Lower lobe of right lung (tissue), 2 donors: ENCODE data around the gene TXNL4B. TPM values are rescaled to one million over a fixed set of nuclear protein-coding genes. Genes with fewer than 3 reads are reported as not detected.
A peak's percentile ranks its signal among the peaks of the same experiment; 100 is the strongest.

Experiments used
- ATAC-seq, 2 donors: fragments of 200-7000 bp; cut with Tn5 transposase; one replicate each; pipeline ENCODE4 v1.9.1; 2020 to 2022; ENCODE audit warnings: mild to moderate bottlenecking in 2 of 2, moderate library complexity in 2 of 2
- DNase-seq: peaks from one replicate; pipeline ENCODE4 v3.0.0-alpha.2; 2020
- H3K27ac ChIP-seq: fragments of 200-600 bp; one replicate; pipeline ENCODE4 v1.8.0; 2022
- H3K27me3 ChIP-seq: fragments of 200-600 bp; one replicate; pipeline ENCODE4 v1.8.0; 2022; ENCODE audit warnings: low read depth
- H3K36me3 ChIP-seq: fragments of 200-600 bp; one replicate; pipeline ENCODE4 v1.8.0; 2022; ENCODE audit warnings: mild to moderate bottlenecking
- H3K4me1 ChIP-seq: fragments of 200-600 bp; one replicate; pipeline ENCODE4 v1.8.0; 2022
- H3K4me3 ChIP-seq: fragments of 200-600 bp; one replicate; pipeline ENCODE4 v1.8.0; 2022; ENCODE audit warnings: mild to moderate bottlenecking
- H3K9me3 ChIP-seq: fragments of 200-600 bp; one replicate; pipeline ENCODE4 v1.8.0; 2022
- intact Hi-C: fragments of 100-400 bp; cut with DNase I; formaldehyde crosslinking; loops from one replicate; pipeline ENCODE4 v1.11.0; 2022
- total RNA-seq: library from RNA; stranded (reverse); fragmentation: NEBNext Ultra II Directional; extraction: Animal tissue kit (Norgen Biotek cat#: 25700); gene quantifications from one replicate; pipeline ENCODE4 v1.2.1, GENCODE V29; 2021
- TF ChIP-seq, protein P1 (sequence below): fragments of 200-600 bp; IDR thresholded peaks from one replicate; pipeline ENCODE4 v1.8.0; 2022; ENCODE audit warnings: antibody characterized with exemption, mild to moderate bottlenecking
- donor health status: DM: no; HTN: yes; CAD: no; lungs with severe emphysema.

TXNL4B gene
- total RNA-seq, 1 donor from 2014 or later: 14.4 TPM

DNA sequence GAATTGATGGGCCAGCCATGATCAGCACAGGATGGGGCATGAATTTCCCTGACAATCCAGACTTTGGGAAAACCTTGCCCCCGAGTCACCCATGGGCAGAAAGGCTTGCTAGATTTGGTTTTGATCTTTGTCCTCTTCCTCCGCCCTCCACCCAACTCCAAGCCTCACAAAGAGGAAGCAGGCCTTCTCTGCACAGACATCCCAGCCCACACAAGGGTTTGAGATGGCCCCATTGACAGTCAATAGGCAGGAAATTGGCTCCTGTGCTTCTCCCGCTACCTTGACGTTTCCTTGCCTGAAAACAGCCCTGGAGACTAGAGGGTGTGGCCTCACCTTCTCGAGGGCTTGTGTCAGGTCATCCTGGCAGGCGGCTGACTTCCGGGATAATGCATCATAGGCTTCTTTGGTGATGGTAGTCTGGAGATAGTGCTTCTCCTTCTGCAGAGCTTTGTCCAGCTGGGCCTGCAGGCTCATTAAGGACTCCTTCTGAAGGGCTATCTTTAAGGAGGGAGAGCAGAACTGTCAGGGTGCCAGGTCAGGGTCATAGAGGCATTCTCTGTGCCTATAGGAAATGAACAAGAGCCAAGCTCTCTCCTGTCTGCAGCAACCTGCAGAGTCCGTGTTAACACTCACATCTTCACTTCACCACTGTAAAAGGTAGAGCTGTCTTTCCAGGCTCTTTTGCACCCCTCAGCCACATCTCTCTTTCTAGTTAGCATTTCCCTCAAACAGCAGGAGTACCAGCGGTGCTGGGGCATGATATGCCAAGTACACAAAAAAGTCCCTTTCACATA is 32.4 kb upstream of the TXNL4B start:
- TF ChIP-seq, protein P1, sequence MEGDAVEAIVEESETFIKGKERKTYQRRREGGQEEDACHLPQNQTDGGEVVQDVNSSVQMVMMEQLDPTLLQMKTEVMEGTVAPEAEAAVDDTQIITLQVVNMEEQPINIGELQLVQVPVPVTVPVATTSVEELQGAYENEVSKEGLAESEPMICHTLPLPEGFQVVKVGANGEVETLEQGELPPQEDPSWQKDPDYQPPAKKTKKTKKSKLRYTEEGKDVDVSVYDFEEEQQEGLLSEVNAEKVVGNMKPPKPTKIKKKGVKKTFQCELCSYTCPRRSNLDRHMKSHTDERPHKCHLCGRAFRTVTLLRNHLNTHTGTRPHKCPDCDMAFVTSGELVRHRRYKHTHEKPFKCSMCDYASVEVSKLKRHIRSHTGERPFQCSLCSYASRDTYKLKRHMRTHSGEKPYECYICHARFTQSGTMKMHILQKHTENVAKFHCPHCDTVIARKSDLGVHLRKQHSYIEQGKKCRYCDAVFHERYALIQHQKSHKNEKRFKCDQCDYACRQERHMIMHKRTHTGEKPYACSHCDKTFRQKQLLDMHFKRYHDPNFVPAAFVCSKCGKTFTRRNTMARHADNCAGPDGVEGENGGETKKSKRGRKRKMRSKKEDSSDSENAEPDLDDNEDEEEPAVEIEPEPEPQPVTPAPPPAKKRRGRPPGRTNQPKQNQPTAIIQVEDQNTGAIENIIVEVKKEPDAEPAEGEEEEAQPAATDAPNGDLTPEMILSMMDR: no peak
- no peak for DNase-seq
- H3K9me3 ChIP-seq: no peaks in the 10 kb centered on the region
- no peaks in the 10 kb centered on the region for H3K27me3 ChIP-seq
- H3K27ac ChIP-seq: no peak overlapping the region
- peaks cover 11% of the 10 kb centered on the region for H3K4me1 ChIP-seq
- H3K36me3 ChIP-seq: no peaks in the 10 kb centered on the region
- ATAC-seq: peak; percentile 52 to 57
- intact Hi-C loops: no loop called here
- no peak overlapping the region for H3K4me3 ChIP-seq

DNA sequence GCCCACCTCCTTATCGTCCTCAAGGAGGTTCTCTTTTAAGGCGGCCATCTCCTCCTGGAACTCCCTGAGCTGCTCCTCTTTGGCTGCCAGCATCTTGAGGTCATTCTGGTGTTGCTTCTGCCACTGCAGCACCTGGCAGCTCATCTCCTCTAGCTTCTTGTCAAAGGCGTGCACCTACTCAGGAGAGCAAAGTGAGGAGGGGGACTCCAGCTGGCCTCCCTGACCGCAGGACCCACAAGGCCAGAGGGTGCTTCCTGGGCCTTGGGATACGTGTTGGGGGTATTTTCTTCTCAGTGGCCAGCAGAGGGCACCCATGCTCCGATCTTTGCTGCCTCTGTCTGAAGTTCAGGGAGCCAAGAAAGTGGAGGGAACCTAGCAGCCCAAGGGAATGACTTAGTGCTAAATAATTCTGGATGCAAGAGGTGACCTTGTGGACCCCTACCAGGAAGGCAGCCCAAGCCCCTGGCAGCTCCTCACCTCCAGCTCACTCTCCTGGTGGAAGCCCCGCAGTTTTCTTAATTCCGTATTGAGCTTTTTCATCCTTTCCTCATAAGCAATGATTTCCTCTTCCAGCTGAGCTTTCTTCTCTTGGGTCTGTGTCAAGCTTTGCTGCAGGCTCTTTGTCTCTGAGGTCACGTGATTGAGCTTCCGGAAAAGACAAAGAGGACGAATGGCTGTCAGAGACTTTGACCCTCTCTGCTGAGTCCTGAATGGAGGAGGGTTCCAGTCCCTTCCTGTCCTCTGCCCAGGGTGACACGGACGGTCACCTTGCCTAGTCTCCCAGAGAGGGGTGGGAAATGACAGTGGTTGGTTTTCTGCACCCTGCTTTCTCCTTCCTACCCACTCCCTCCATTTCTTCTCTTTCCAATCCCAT is 31.6 kb upstream of the TXNL4B start:
- H3K36me3 ChIP-seq: no peaks in the 10 kb centered on the region
- no peaks in the 10 kb centered on the region for H3K9me3 ChIP-seq
- ATAC-seq (peak; percentile 85 to 89), DNase-seq (peak; percentile 69)
- H3K4me1 ChIP-seq: peaks cover 11% of the 10 kb centered on the region
- intact Hi-C loops: no loop called here
- H3K27ac ChIP-seq: peak overlapping the region; percentile 9
- TF ChIP-seq, protein P1: peak; percentile 86
- no peaks in the 10 kb centered on the region for H3K27me3 ChIP-seq
- no peak overlapping the region for H3K4me3 ChIP-seq

DNA sequence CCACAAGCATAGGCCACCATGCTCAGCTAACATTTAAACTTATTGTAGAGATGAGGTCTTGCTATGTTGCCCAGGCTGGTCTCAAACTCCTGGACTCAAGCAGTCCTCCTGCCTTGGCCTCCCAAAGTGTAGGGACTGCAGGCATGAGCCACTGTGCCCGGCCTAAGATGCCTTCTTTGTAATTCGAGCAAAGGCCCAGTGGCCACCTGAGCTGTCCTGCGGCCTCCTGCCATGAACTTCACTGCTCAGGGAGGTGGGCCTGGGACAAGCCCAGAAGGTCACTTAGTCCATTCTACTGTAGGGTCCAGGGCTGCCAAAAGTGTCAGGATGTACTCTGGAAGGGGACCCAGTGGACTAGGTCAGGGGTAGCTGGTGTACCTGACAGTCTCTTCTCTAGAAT is 30.7 kb upstream of the TXNL4B start:
- Histone ChIP-seq H3K27me3 (no peaks in the 10 kb centered on the region), H3K4me3 (no peak overlapping the region), H3K9me3 (no peaks in the 10 kb centered on the region), H3K36me3 (no peaks in the 10 kb centered on the region), H3K4me1 (peaks cover 11% of the 10 kb centered on the region), H3K27ac (no peak overlapping the region)
- no peak for ATAC-seq
- DNase-seq: no peak
- intact Hi-C loops: no loop called here
- TF ChIP-seq, protein P1: no peak

DNA sequence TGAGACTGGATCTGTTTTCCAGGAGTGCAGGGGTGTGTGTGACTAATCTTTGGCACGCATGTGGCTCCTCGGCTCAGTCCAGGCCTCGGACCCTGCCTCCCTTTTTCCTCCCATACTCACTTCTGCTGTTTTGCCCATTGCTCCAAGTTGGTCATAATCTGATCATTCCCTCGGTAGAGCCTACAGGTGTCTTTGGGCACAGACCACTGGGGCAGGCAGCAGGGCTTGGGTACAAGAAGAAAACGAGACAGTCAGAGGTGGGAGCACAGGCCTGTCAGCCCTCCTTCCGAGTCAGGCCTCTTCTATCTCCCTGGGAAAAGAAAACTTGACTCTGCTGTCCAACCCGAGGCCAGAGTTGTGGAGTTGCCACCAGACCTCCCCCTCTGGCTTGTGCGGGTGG is 30.0 kb upstream of the TXNL4B start:
- H3K27ac ChIP-seq: no peak overlapping the region
- H3K4me3 ChIP-seq: no peak overlapping the region
- no peaks in the 10 kb centered on the region for H3K9me3 ChIP-seq
- ATAC-seq: no peak
- no peaks in the 10 kb centered on the region for H3K27me3 ChIP-seq
- TF ChIP-seq, protein P1: no peak
- intact Hi-C loops: no loop called here
- DNase-seq: no peak
- no peaks in the 10 kb centered on the region for H3K36me3 ChIP-seq
- H3K4me1 ChIP-seq: peaks cover 11% of the 10 kb centered on the region

DNA sequence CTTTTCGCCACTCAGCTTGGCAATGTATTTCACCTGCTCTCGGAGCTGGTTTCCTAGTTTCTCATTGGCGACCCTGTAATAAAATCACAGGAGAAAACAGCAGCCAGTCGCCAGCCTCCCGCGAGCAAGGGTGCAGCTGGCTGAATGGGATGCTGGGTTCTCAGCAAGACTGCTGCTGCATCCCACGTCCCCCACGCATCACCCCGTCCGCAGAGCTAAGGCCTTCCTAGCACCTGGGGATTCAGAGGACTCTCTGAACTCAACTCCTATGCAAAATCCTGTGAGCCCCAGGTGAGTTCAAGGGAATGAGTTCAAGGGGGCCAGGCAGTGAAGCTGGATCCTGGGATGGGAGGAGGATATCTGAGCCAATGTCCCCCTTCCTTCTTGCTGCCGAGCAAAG is 29.5 kb upstream of the TXNL4B start:
- Histone ChIP-seq H3K9me3 (no peaks in the 10 kb centered on the region), H3K27me3 (no peaks in the 10 kb centered on the region), H3K4me1 (peaks cover 11% of the 10 kb centered on the region), H3K27ac (no peak overlapping the region), H3K36me3 (no peaks in the 10 kb centered on the region), H3K4me3 (no peak overlapping the region)
- intact Hi-C loops: no loop called here
- no peak for ATAC-seq
- TF ChIP-seq, protein P1: no peak
- DNase-seq: no peak
